ENCODE measurements around the gene MGA.

MGA gene

GRCh38 chr15:41774062-41774881 lies 114.1 kb downstream of the MGA start, which contains the start of gene MAPKBP1:
MAPKBP1 (plus strand) TSS chr15:41774484; CDS start chr15:41775276, 792 bp downstream.
- peak; percentile 68 for DNase-seq (ENCODE audit: insufficient read length, low spot score)
- FAIRE-seq: no peak
- peak; percentile 74 for TF ChIP-seq CTCF (IDR thresholded peaks at IDR 0.05; ENCODE audit: insufficient read depth, missing control alignments)

DNA sequence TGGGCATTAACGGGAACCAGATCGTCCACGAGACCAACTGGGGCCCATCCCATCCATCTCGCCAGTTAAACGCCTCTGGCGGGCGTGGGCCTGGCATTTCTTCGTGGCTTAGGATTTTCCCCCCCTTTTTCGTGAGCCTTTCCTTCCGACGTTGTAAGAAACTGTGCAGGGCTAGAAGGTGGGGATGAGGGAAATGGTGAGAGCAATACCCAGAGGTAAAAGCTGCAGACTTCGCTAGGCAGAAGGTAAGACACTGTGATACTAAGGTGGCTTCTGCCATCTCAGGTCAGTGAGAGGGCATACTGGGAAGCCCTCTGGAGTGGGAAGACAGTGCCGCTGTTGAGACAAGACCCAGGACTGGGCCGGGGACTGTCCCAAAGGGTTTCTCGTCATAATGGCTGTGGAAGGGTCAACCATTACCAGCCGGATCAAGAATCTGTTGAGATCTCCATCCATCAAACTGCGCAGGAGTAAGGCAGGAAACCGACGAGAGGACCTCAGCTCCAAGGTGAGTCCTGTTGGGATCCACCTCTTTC lies 114.7 kb downstream of the MGA start:
- DNase-seq (ENCODE audit: insufficient read length, low spot score) (no peak), FAIRE-seq (no peak)

GRCh38 chr15:41775651-41776050 lies 115.4 kb downstream of the MGA start:
- no peak for TF ChIP-seq CTCF (IDR thresholded peaks at IDR 0.05; ENCODE audit: insufficient read depth, missing control alignments)
- FAIRE-seq: no peak
- DNase-seq (ENCODE audit: insufficient read length, low spot score): no peak

More for the DNA sequence above, 114.7 kb downstream of the MGA start:
- no peak for TF ChIP-seq CTCF (IDR thresholded peaks at IDR 0.05; ENCODE audit: insufficient read depth, missing control alignments)

- no peak for DNase-seq (ENCODE audit: insufficient read length, low spot score)
- no peak for FAIRE-seq
- TF ChIP-seq CTCF (IDR thresholded peaks at IDR 0.05; ENCODE audit: insufficient read depth, missing control alignments): no peak
Observed at GRCh38 chr15:41777421-41777973, 117.3 kb downstream of the MGA start.

DNA sequence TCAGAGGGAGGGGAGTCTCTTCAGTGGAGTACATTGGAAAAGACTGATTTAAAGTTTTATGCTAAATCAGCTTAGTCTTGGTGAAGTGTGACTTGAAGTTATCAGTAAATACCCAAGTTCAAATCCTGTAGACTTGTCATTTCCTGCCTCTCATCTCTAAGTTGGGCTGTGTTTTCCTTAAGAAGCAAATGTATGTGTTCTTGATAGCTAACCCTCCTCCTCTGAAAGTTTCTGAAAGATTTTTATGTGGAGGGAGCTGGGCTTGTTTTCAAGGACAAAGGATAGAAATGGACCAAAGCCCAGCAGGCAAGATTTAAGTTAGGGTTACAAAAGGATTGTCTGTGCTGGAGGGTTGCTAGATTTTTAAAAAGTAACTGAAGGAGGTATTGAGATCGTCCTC lies 118.3 kb downstream of the MGA start:
- FAIRE-seq: no peak
- no peak for DNase-seq (ENCODE audit: insufficient read length, low spot score)
- TF ChIP-seq CTCF (IDR thresholded peaks at IDR 0.05; ENCODE audit: insufficient read depth, missing control alignments): no peak

DNA sequence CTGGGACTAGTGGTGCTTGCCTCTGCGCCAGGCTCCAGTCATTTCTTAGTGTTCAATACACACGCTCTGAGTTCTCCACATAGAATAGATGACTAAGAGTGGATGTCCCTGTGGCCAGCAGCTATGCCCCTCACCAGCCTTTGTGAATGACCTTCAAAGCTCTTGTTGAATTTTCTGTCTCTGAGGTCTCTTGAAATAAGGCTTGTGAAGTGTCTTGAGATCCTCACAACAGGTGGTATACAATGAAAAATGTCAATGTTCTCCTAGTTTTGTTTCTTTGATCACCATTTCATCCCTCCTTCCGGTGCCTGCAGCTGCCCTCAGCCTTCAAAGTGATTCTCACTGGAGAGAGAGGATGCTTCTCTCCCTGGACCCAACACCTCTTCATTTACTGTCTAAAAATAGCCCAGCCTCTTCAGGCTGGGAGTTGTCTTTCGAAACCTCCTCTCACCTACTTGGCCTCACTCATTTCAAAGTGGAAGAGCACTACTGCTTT lies 119.5 kb downstream of the MGA start:
- no peak for TF ChIP-seq CTCF (IDR thresholded peaks at IDR 0.05; ENCODE audit: insufficient read depth, missing control alignments)
- FAIRE-seq: no peak
- no peak for DNase-seq (ENCODE audit: insufficient read length, low spot score)

Measured in D721Med (cell line).